Nephron progenitor cell (in vitro differentiated cells): ENCODE results near the gene COX7B2.
A peak's percentile ranks its signal among the peaks of the same experiment; 100 is the strongest.

Experiments used
- DNase-seq: peaks from one replicate; pipeline ENCODE4 v3.0.0; 2021
- H3K27ac Mint-ChIP-seq: 2 replicates; pipeline ENCODE4 v1.8.0; 2021; ENCODE audit warnings: mild to moderate bottlenecking, moderate library complexity, mixed read lengths
- H3K27me3 Mint-ChIP-seq: 2 replicates; pipeline ENCODE4 v1.8.0; 2021; ENCODE audit warnings: mild to moderate bottlenecking, low read depth, mixed read lengths; ENCODE audit not compliant: poor library complexity
- H3K36me3 Mint-ChIP-seq: 2 replicates; pipeline ENCODE4 v1.8.0; 2021; ENCODE audit warnings: low read depth, mixed read lengths
- H3K4me1 Mint-ChIP-seq: 2 replicates; pipeline ENCODE4 v1.8.0; 2021; ENCODE audit warnings: mixed read lengths
- H3K4me3 Mint-ChIP-seq: 2 replicates; pipeline ENCODE4 v1.8.0; 2021; ENCODE audit warnings: mild to moderate bottlenecking, moderate library complexity, mixed read lengths
- H3K9me3 Mint-ChIP-seq: 2 replicates; pipeline ENCODE4 v1.8.0; 2021; ENCODE audit warnings: mild to moderate bottlenecking, moderate library complexity, mixed read lengths
- CTCF ChIP-seq: fragments of 200-600 bp; sonication (generic); IDR thresholded peaks from 2 replicates; pipeline ENCODE4 v1.5.0; 2021; ENCODE audit warnings: antibody characterized with exemption

COX7B2 gene

GRCh38 chr4:46852800-46853199 is 56.2 kb downstream of the COX7B2 start:
- Mint-ChIP-seq H3K36me3 (no peaks in the 10 kb centered on the region), H3K4me3 (no peak overlapping the region), H3K9me3 (no peaks in the 10 kb centered on the region), H3K27me3 (no peaks in the 10 kb centered on the region), H3K27ac (no peak overlapping the region), H3K4me1 (no peaks in the 10 kb centered on the region)
- no peak for TF ChIP-seq CTCF
- no peak for DNase-seq

- Mint-ChIP-seq H3K4me1 (no peaks in the 10 kb centered on the region), H3K9me3 (no peaks in the 10 kb centered on the region), H3K4me3 (no peak overlapping the region), H3K27ac (no peak overlapping the region), H3K27me3 (peaks cover 2% of the 10 kb centered on the region), H3K36me3 (no peaks in the 10 kb centered on the region)
- DNase-seq = no peak
- no peak for TF ChIP-seq CTCF
Observed at GRCh38 chr4:46850026-46850425, 59.0 kb downstream of the COX7B2 start.

GRCh38 chr4:46844325-46844917 is 64.6 kb downstream of the COX7B2 start:
- H3K4me1 Mint-ChIP-seq = no peaks in the 10 kb centered on the region

GRCh38 chr4:46839128-46839527 is 69.9 kb downstream of the COX7B2 start:
- Mint-ChIP-seq H3K4me1 (peaks cover 6% of the 10 kb centered on the region), H3K27me3 (no peaks in the 10 kb centered on the region), H3K27ac (no peak overlapping the region), H3K9me3 (no peaks in the 10 kb centered on the region), H3K4me3 (no peak overlapping the region), H3K36me3 (no peaks in the 10 kb centered on the region)
- TF ChIP-seq CTCF = no peak
- no peak for DNase-seq

More at GRCh38 chr4:46844325-46844917, 64.6 kb downstream of the COX7B2 start:
- Mint-ChIP-seq H3K27ac (no peak overlapping the region), H3K27me3 (peaks cover 2% of the 10 kb centered on the region), H3K36me3 (no peaks in the 10 kb centered on the region), H3K4me3 (no peak overlapping the region), H3K9me3 (no peaks in the 10 kb centered on the region)
- TF ChIP-seq CTCF = peak; percentile 65
- peak; percentile 59 for DNase-seq

- no peak for DNase-seq
- peaks cover 6% of the 10 kb centered on the region for H3K4me1 Mint-ChIP-seq
- no peak overlapping the region for H3K27ac Mint-ChIP-seq
- no peak for TF ChIP-seq CTCF
- H3K9me3 Mint-ChIP-seq = no peaks in the 10 kb centered on the region
- H3K27me3 Mint-ChIP-seq = no peaks in the 10 kb centered on the region
- no peaks in the 10 kb centered on the region for H3K36me3 Mint-ChIP-seq
- no peak overlapping the region for H3K4me3 Mint-ChIP-seq
Observed at GRCh38 chr4:46837639-46838038, 71.4 kb downstream of the COX7B2 start.

GRCh38 chr4:46836584-46836983 is 72.5 kb downstream of the COX7B2 start:
- Mint-ChIP-seq H3K27ac (no peak overlapping the region), H3K4me1 (peaks cover 6% of the 10 kb centered on the region), H3K4me3 (no peak overlapping the region), H3K36me3 (no peaks in the 10 kb centered on the region), H3K9me3 (peaks cover 4% of the 10 kb centered on the region), H3K27me3 (no peaks in the 10 kb centered on the region)
- no peak for TF ChIP-seq CTCF
- no peak for DNase-seq
